Measurements from ENCODE around the gene DUSP16.

DUSP16 gene

DNA sequence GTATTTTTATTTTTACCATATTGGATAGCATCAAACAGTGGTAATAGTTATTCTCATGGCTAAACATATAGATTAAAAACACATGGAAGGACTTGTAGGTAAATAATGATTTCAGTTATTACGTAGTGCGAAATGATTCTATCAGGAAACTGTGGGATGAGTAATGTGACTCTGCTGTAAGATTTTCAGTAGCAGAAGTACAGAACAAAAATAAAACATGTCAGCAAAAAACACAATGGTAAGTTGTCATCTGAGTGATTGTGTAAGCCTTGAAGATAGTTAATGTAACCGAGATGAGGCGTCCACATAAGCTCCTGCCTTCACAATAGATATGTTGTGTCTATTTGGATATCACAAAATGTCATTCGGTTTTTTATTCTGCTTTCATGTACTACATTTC, 106.0 kb downstream of the DUSP16 start:
- ChIA-PET POLR2A (ENCODE audit: low non-redundant PET) (no interaction called here), CTCF (interaction anchor here (1.1 kb wide), 1 partner anchor 15 kb away, joined by 3 read pairs; no protein-coding TSS in a partner anchor)
- DNase-seq (ENCODE audit: low spot score): no peak
- H3K27ac ChIP-seq: no peak overlapping the region
- TF ChIP-seq CTCF (conservative IDR thresholded peaks at IDR 0.05; ENCODE audit: low read depth): no peak

DNA sequence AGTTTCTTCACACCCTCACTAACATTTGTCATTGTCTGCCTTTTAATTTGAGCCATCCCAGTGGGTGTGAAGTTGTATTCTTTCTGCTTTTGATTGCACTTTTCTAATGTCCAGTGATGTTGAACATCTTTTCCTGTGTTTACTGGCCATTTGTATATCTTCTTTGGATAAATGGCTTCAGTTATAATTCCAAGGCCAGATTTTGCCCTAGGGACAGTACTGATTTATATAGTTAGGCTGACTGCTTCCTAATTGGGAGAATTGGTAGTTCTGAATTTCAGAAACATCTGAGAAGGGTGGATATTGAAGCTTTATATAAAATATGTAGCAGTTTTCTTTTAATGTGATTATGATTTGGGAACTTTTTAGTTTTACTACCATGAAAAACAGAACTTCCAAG, 108.3 kb downstream of the DUSP16 start:
- H3K27ac ChIP-seq: no peak overlapping the region
- CTCF ChIA-PET: no interaction called here
- DNase-seq (ENCODE audit: low spot score): no peak
- POLR2A ChIA-PET (ENCODE audit: low non-redundant PET): no interaction called here
- TF ChIP-seq CTCF (conservative IDR thresholded peaks at IDR 0.05; ENCODE audit: low read depth): no peak

- H3K27ac ChIP-seq: no peak overlapping the region
- POLR2A ChIA-PET (ENCODE audit: low non-redundant PET): no interaction called here
- CTCF ChIA-PET: interaction anchor here (1.1 kb wide), 1 partner anchor 12 kb away, joined by 3 read pairs; no protein-coding TSS in a partner anchor
- no peak for DNase-seq (ENCODE audit: low spot score)
- TF ChIP-seq CTCF (conservative IDR thresholded peaks at IDR 0.05; ENCODE audit: low read depth): no peak
Observed at GRCh38 chr12:12453635-12454034, 109.0 kb downstream of the DUSP16 start.

DNA sequence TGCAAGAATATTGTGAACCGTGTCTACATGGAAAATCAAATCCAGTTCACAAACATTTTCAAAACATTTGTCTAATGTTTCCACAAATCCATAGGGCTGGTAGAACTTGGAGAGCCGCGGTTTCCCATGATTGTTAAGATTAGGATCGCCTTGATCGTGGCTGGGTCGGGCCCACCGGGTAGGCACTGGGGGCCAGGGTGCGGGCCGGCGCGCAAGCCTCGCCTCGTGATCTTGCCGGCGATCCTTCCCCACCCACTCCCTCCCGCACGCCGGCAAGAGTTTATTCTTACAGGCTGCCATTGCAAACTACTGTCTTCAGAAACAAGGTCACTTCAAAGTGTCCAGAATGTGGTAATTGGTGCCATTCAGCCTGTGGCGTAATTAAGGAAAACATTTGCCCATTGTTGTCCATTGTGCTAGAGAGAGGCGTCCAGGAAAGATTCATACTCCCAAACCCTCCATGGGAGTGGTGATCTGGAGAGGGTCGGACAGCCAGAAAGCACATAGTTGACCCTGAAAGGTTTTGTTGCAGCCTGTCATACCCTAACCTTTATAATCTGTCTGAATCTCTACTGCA, 110.2 kb downstream of the DUSP16 start:
- H3K27ac ChIP-seq: no peak overlapping the region
- DNase-seq (ENCODE audit: low spot score): no peak
- ChIA-PET POLR2A (ENCODE audit: low non-redundant PET) (interaction anchor here (0.6 kb wide), 1 partner anchor 23 kb away, joined by 3 read pairs; no protein-coding TSS in a partner anchor), CTCF (no interaction called here)
- TF ChIP-seq CTCF (conservative IDR thresholded peaks at IDR 0.05; ENCODE audit: low read depth): no peak

- H3K27ac ChIP-seq: no peak overlapping the region
- no peak for TF ChIP-seq CTCF (conservative IDR thresholded peaks at IDR 0.05; ENCODE audit: low read depth)
- ChIA-PET CTCF (no interaction called here), POLR2A (ENCODE audit: low non-redundant PET) (no interaction called here)
- no peak for DNase-seq (ENCODE audit: low spot score)
Observed at GRCh38 chr12:12451098-12451497, 111.6 kb downstream of the DUSP16 start.

GRCh38 chr12:12450043-12450471, 112.6 kb downstream of the DUSP16 start:
- no peak for DNase-seq (ENCODE audit: low spot score)
- H3K27ac ChIP-seq: no peak overlapping the region
- CTCF ChIA-PET: no interaction called here
- TF ChIP-seq CTCF (conservative IDR thresholded peaks at IDR 0.05; ENCODE audit: low read depth): no peak
- POLR2A ChIA-PET (ENCODE audit: low non-redundant PET): no interaction called here
